B cell (primary cell): ENCODE data around the gene DUSP1.

Source experiments
- CTCF ChIP-seq: fragments of 200-600 bp; IDR thresholded peaks from one replicate; pipeline ENCODE4 v1.8.0; 2022; ENCODE audit warnings: antibody characterized with exemption, mild to moderate bottlenecking
- EZH2 ChIP-seq: IDR thresholded peaks from 2 replicates; pipeline ENCODE4 v1.6.1; 2012; ENCODE audit warnings: borderline replicate concordance, low read depth, mild to moderate bottlenecking, moderate library complexity, low read length; ENCODE audit not compliant: insufficient read depth, poor library complexity, severe bottlenecking

- TF ChIP-seq CTCF (no peak), EZH2 (no peak)
Observed at GRCh38 chr5:172739375-172739774, 31.6 kb downstream of the DUSP1 start.
